K562 (cell line): ENCODE data around the gene NCAPG2. TPM values are rescaled to one million over a fixed set of nuclear protein-coding genes. Genes with fewer than 3 reads are reported as not detected.

Experiments used
- FOXK1 ChIP-seq: sonication (generic); formaldehyde crosslinking; IDR thresholded peaks from 2 replicates; pipeline ENCODE4 v1.8.0; 2022; ENCODE audit warnings: missing genetic modification reagents, mild to moderate bottlenecking, borderline replicate concordance
- GABPB2 ChIP-seq: fragments of 250-450 bp; sonication (Bioruptor Pico); conservative IDR thresholded peaks from 2 replicates; pipeline ENCODE4 v1.5.1; 2021; ENCODE audit warnings: mild to moderate bottlenecking
- HMGN3 ChIP-seq: IDR thresholded peaks from 2 replicates; pipeline ENCODE4 v1.6.1; 2011; ENCODE audit warnings: borderline replicate concordance, low read depth, mild to moderate bottlenecking, mixed read lengths, low read length; ENCODE audit not compliant: insufficient read length; ENCODE audit errors: extremely low read depth
- STAT5A ChIP-seq: IDR thresholded peaks from 2 replicates; pipeline ENCODE4 v1.6.1; 2012; ENCODE audit warnings: low read length, inconsistent platforms, borderline replicate concordance
- WHSC1 ChIP-seq: IDR thresholded peaks from one replicate; pipeline ENCODE4 v1.6.1; 2012; ENCODE audit warnings: low read length, control low read depth, inconsistent platforms
- ZKSCAN8 ChIP-seq: fragments of 200-800 bp; sonication (Bioruptor generic); IDR thresholded peaks from 2 replicates; pipeline ENCODE4 v1.6.1; 2016; ENCODE audit warnings: missing genetic modification characterization, missing compliant biosample characterization
- polyA plus RNA-seq, 8 experiments: library from polyadenylated mRNA; depleted of rRNA in 4 of 8; stranded (reverse) in 5 of 8; unstranded in 3 of 8; fragments of >200 nt; fragmentation: Nextera tagmentation in 2 of 8; fragmentation: Illumina TruSeq in 1 of 8; extraction: Ambion mirVana in 2 of 8; extraction: Trizol in 1 of 8; gene quantifications; 2 replicates each; pipeline versions ENCODE4 v1.2.1 to v1.2.3, GENCODE V29; 2011 to 2014; ENCODE audit warnings: inconsistent platforms in 1 of 8, missing spikeins in 1 of 8
- total RNA-seq, 7 experiments: library from RNA; depleted of rRNA in 6 of 7; stranded (reverse); fragments of >200 nt in 6 of 7; fragmentation: Illumina TruSeq in 2 of 7; extraction: Trizol in 2 of 7; gene quantifications; 2 replicates each; pipeline versions ENCODE4 v1.2.1 to v1.2.3, GENCODE V29; 2011 to 2021; ENCODE audit warnings: low replicate concordance in 1 of 7
- TF ChIP-seq, protein P1 (sequence below): sonication (generic); formaldehyde crosslinking; IDR thresholded peaks from 2 replicates; pipeline ENCODE4 v1.8.1; 2023; ENCODE audit warnings: mild to moderate bottlenecking, missing genetic modification reagents
- TF ChIP-seq, protein P2 (sequence below): fragments of 250-450 bp; sonication (Bioruptor Pico); IDR thresholded peaks from 2 replicates; pipeline ENCODE4 v1.9.0; 2021; ENCODE audit warnings: mild to moderate bottlenecking, inconsistent platforms

Gene NCAPG2
- total and polyA plus RNA-seq, 9 of the 15 experiments (the other 6 are each of a cell fraction or from before 2014, with no cell fraction given), result 21.5 to 127 (median 86.1) TPM

DNA sequence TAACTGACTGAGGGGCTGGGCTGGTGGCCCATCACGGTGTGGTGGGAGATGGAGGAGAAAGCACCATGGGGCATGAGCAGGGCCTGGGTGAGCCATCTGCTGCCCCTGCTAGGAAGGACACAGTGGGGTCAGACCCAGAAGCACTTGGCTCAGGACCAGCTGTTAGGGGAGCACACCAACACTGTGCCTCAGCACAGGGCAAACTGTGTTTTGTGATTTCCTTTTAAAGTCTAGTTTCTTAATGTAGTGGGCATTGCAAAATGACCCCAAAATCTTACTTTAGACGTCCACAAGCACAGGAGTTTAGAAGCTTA is 41.2 kb downstream of the NCAPG2 start (continued):
- TF ChIP-seq HMGN3 (no peak), ZKSCAN8 (CRISPR knock-in tag) (no peak), GABPB2 (CRISPR knock-in tag) (no peak), FOXK1 (CRISPR knock-in tag) (no peak), STAT5A (no peak), WHSC1 (no peak)
- TF ChIP-seq, protein P1, sequence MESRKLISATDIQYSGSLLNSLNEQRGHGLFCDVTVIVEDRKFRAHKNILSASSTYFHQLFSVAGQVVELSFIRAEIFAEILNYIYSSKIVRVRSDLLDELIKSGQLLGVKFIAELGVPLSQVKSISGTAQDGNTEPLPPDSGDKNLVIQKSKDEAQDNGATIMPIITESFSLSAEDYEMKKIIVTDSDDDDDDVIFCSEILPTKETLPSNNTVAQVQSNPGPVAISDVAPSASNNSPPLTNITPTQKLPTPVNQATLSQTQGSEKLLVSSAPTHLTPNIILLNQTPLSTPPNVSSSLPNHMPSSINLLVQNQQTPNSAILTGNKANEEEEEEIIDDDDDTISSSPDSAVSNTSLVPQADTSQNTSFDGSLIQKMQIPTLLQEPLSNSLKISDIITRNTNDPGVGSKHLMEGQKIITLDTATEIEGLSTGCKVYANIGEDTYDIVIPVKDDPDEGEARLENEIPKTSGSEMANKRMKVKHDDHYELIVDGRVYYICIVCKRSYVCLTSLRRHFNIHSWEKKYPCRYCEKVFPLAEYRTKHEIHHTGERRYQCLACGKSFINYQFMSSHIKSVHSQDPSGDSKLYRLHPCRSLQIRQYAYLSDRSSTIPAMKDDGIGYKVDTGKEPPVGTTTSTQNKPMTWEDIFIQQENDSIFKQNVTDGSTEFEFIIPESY (CRISPR knock-in tag), result no peak
- TF ChIP-seq, protein P2, sequence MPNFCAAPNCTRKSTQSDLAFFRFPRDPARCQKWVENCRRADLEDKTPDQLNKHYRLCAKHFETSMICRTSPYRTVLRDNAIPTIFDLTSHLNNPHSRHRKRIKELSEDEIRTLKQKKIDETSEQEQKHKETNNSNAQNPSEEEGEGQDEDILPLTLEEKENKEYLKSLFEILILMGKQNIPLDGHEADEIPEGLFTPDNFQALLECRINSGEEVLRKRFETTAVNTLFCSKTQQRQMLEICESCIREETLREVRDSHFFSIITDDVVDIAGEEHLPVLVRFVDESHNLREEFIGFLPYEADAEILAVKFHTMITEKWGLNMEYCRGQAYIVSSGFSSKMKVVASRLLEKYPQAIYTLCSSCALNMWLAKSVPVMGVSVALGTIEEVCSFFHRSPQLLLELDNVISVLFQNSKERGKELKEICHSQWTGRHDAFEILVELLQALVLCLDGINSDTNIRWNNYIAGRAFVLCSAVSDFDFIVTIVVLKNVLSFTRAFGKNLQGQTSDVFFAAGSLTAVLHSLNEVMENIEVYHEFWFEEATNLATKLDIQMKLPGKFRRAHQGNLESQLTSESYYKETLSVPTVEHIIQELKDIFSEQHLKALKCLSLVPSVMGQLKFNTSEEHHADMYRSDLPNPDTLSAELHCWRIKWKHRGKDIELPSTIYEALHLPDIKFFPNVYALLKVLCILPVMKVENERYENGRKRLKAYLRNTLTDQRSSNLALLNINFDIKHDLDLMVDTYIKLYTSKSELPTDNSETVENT (CRISPR knock-in tag), result no peak
